ENCODE results near the gene RGMA.

DNA sequence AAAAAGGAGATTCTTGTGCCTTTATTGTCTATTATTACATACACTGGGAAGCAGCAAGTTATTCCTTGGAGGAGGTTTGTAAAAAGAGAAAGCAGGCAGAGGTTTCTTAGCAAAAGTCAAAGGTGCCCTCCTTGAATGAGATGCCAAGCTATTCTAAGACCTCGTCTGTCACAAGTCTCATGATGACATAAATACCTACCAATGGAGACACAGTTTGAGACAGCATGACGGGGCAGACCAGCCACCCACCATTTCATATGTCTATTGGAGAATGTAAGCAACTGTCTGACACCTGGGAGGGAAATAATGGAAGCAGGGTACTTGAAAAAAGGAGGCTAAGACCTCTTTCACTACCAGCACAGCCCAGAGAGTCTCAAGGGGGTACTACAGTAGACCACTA lies 2.2 kb downstream of the RGMA start:
- TF ChIP-seq POLR2AphosphoS5 (IDR thresholded peaks at IDR 0.05; ENCODE audit: low read depth, low read length) (no peak), POLR2A (IDR thresholded peaks at IDR 0.05; ENCODE audit: low read depth, low read length) (no peak), TAF1 (IDR thresholded peaks at IDR 0.05; ENCODE audit: borderline replicate concordance, low read depth, low read length) (no peak)

All from GM12892 (cell line).